Measurements from ENCODE around the gene C3. TPM values are rescaled to one million over a fixed set of nuclear protein-coding genes. Genes with fewer than 3 reads are reported as not detected.
A peak's percentile ranks its signal among the peaks of the same experiment; 100 is the strongest.

C3 gene
- total RNA-seq, 2 experiments from 2014 or later, result 0.81 to 0.94 TPM

- Mint-ChIP-seq H3K27ac (peak overlapping the region; percentile 98), H3K36me3 (ENCODE audit: low read depth) (peaks cover 15% of the 10 kb centered on the region), H3K9me3 (no peaks in the 10 kb centered on the region), H3K4me1 (ENCODE audit: low read depth) (peaks cover 31% of the 10 kb centered on the region), H3K4me3 (peak overlapping the region; percentile 98), H3K27me3 (ENCODE audit: low read depth) (no peaks in the 10 kb centered on the region)
- CTCF ChIA-PET, result interaction anchor here (0.5 to 2.3 kb wide), 9 partner anchors 33 to 257 kb away, joined by 3 to 16 read pairs (median 6); partner anchors contain the start of gene TNFSF14
- intact Hi-C loops (cut with micrococcal nuclease), result loop anchor here (5.0 kb wide), 1 partner anchor 203 kb away; the partner anchor contains the start of gene TNFSF9
- DNase-seq, result no peak
Observed at GRCh38 chr19:6735181-6735911, 14.9 kb upstream of the C3 start.

- CTCF ChIA-PET, result no interaction called here
- no peaks in the 10 kb centered on the region for H3K27me3 Mint-ChIP-seq (ENCODE audit: low read depth)
- no peaks in the 10 kb centered on the region for H3K9me3 Mint-ChIP-seq
- H3K27ac Mint-ChIP-seq, result no peak overlapping the region
- peaks cover 29% of the 10 kb centered on the region for H3K4me1 Mint-ChIP-seq (ENCODE audit: low read depth)
- H3K36me3 Mint-ChIP-seq (ENCODE audit: low read depth), result peaks cover 15% of the 10 kb centered on the region
- no peak for DNase-seq
- H3K4me3 Mint-ChIP-seq, result no peak overlapping the region
- intact Hi-C loops (cut with micrococcal nuclease), result no loop called here
Observed at GRCh38 chr19:6734096-6734696, 13.7 kb upstream of the C3 start.

- CTCF ChIA-PET, result no interaction called here
Observed at GRCh38 chr19:6733338-6734095, 13.1 kb upstream of the C3 start.

GRCh38 chr19:6732803-6733337, 12.4 kb upstream of the C3 start:
- H3K27ac Mint-ChIP-seq, result no peak overlapping the region
- CTCF ChIA-PET, result no interaction called here
- H3K9me3 Mint-ChIP-seq, result no peaks in the 10 kb centered on the region
- H3K4me3 Mint-ChIP-seq, result no peak overlapping the region
- intact Hi-C loops (cut with micrococcal nuclease), result no loop called here
- no peaks in the 10 kb centered on the region for H3K27me3 Mint-ChIP-seq (ENCODE audit: low read depth)
- peaks cover 16% of the 10 kb centered on the region for H3K4me1 Mint-ChIP-seq (ENCODE audit: low read depth)
- DNase-seq, result no peak
- H3K36me3 Mint-ChIP-seq (ENCODE audit: low read depth), result peaks cover 16% of the 10 kb centered on the region

More at GRCh38 chr19:6733338-6734095, 13.1 kb upstream of the C3 start:
- intact Hi-C loops (cut with micrococcal nuclease), result no loop called here
- Mint-ChIP-seq H3K27ac (no peak overlapping the region), H3K27me3 (ENCODE audit: low read depth) (no peaks in the 10 kb centered on the region), H3K4me3 (no peak overlapping the region), H3K4me1 (ENCODE audit: low read depth) (peaks cover 22% of the 10 kb centered on the region), H3K36me3 (ENCODE audit: low read depth) (peaks cover 15% of the 10 kb centered on the region), H3K9me3 (no peaks in the 10 kb centered on the region)
- no peak for DNase-seq

- no peak overlapping the region for H3K27ac Mint-ChIP-seq
- intact Hi-C loops (cut with micrococcal nuclease), result no loop called here
- no peak for DNase-seq
- no peaks in the 10 kb centered on the region for H3K27me3 Mint-ChIP-seq (ENCODE audit: low read depth)
- H3K4me1 Mint-ChIP-seq (ENCODE audit: low read depth), result peaks cover 13% of the 10 kb centered on the region
- H3K36me3 Mint-ChIP-seq (ENCODE audit: low read depth), result peaks cover 16% of the 10 kb centered on the region
- CTCF ChIA-PET, result no interaction called here
- H3K4me3 Mint-ChIP-seq, result no peak overlapping the region
- H3K9me3 Mint-ChIP-seq, result no peaks in the 10 kb centered on the region
Observed at GRCh38 chr19:6731822-6732221, 11.4 kb upstream of the C3 start.

GRCh38 chr19:6730941-6731670, 10.7 kb upstream of the C3 start:
- CTCF ChIA-PET, result no interaction called here
- DNase-seq, result no peak
- intact Hi-C loops (cut with micrococcal nuclease), result no loop called here
- Mint-ChIP-seq H3K9me3 (no peaks in the 10 kb centered on the region), H3K4me1 (ENCODE audit: low read depth) (peaks cover 10% of the 10 kb centered on the region), H3K27ac (no peak overlapping the region), H3K4me3 (no peak overlapping the region), H3K27me3 (ENCODE audit: low read depth) (no peaks in the 10 kb centered on the region), H3K36me3 (ENCODE audit: low read depth) (peaks cover 13% of the 10 kb centered on the region)

- peaks cover 13% of the 10 kb centered on the region for H3K36me3 Mint-ChIP-seq (ENCODE audit: low read depth)
- H3K4me3 Mint-ChIP-seq, result no peak overlapping the region
- no peaks in the 10 kb centered on the region for H3K9me3 Mint-ChIP-seq
- CTCF ChIA-PET, result no interaction called here
- DNase-seq, result peak; percentile 58
- H3K27ac Mint-ChIP-seq, result no peak overlapping the region
- peaks cover 2% of the 10 kb centered on the region for H3K4me1 Mint-ChIP-seq (ENCODE audit: low read depth)
- intact Hi-C loops (cut with micrococcal nuclease), result no loop called here
- H3K27me3 Mint-ChIP-seq (ENCODE audit: low read depth), result no peaks in the 10 kb centered on the region
Observed at GRCh38 chr19:6730153-6730804, 9.8 kb upstream of the C3 start.

GRCh38 chr19:6729573-6730152, 9.2 kb upstream of the C3 start:
- DNase-seq, result no peak
- Mint-ChIP-seq H3K4me1 (ENCODE audit: low read depth) (no peaks in the 10 kb centered on the region), H3K27ac (no peak overlapping the region), H3K9me3 (no peaks in the 10 kb centered on the region), H3K36me3 (ENCODE audit: low read depth) (peaks cover 13% of the 10 kb centered on the region), H3K4me3 (no peak overlapping the region), H3K27me3 (ENCODE audit: low read depth) (no peaks in the 10 kb centered on the region)
- intact Hi-C loops (cut with micrococcal nuclease), result no loop called here
- CTCF ChIA-PET, result no interaction called here

GRCh38 chr19:6728346-6728745, 7.9 kb upstream of the C3 start:
- Mint-ChIP-seq H3K4me3 (no peak overlapping the region), H3K36me3 (ENCODE audit: low read depth) (peaks cover 11% of the 10 kb centered on the region), H3K9me3 (no peaks in the 10 kb centered on the region), H3K27ac (no peak overlapping the region), H3K27me3 (ENCODE audit: low read depth) (no peaks in the 10 kb centered on the region), H3K4me1 (ENCODE audit: low read depth) (peaks cover 2% of the 10 kb centered on the region)
- no peak for DNase-seq
- intact Hi-C loops (cut with micrococcal nuclease), result no loop called here
- CTCF ChIA-PET, result interaction anchor here (0.9 kb wide), 1 partner anchor 178 kb away, joined by 5 read pairs; no protein-coding TSS in a partner anchor

GRCh38 chr19:6725513-6726231, 5.2 kb upstream of the C3 start:
- Mint-ChIP-seq H3K9me3 (no peaks in the 10 kb centered on the region), H3K27ac (no peak overlapping the region), H3K4me3 (no peak overlapping the region), H3K27me3 (ENCODE audit: low read depth) (no peaks in the 10 kb centered on the region), H3K4me1 (ENCODE audit: low read depth) (peaks cover 16% of the 10 kb centered on the region), H3K36me3 (ENCODE audit: low read depth) (peaks cover 1% of the 10 kb centered on the region)
- DNase-seq, result no peak
- CTCF ChIA-PET, result no interaction called here
- intact Hi-C loops (cut with micrococcal nuclease), result no loop called here

Measured in activated naive CD4-positive, alpha-beta T cell treated with anti-CD3 and anti-CD28 coated beads for 36 hours (primary cell).